OCI-LY7 (cell line): ENCODE measurements around the gene GGTA1. TPM values are rescaled to one million over a fixed set of nuclear protein-coding genes. Genes with fewer than 3 reads are reported as not detected.
"Not testable (repeated sequence)": the region's sequence is repeated elsewhere in the genome, so short reads cannot be mapped to it uniquely, and the experiment has no call there.

Experiments
- BruUV-seq: library from RNA; stranded (reverse); fragments of 400-500 nt; replicated peaks from 2 replicates; lab custom pipeline; 2021; lab: Mats Ljungman, UMichigan
- CTCF ChIA-PET: fragments of 300-600 bp; sonication (Branson Sonifier 250); formaldehyde crosslinking; loops from one replicate; lab custom pipeline; 2022; ENCODE audit warnings: antibody characterized with exemption; ENCODE audit not compliant: unreplicated experiment; lab: Charles Lee
- POLR2A ChIA-PET: fragments of 300-600 bp; sonication (Branson Sonifier 250); formaldehyde crosslinking; loops from one replicate; lab custom pipeline; 2022; ENCODE audit warnings: antibody characterized with exemption; lab: Charles Lee
- DNase-seq: peaks from one replicate; pipeline ENCODE4 v3.0.0-alpha.2; 2015; ENCODE audit warnings: low spot score
- H2AFZ ChIP-seq: fragments of 200-600 bp; sonication (generic), shearing (Covaris generic); 2 replicates; pipeline ENCODE4 v1.6.1; 2014; ENCODE audit warnings: mild to moderate bottlenecking, antibody characterized with exemption, low read length, moderate library complexity
- H3K27ac ChIP-seq: fragments of 200-600 bp; sonication (generic); 2 replicates; pipeline ENCODE4 v1.5.1; 2014; ENCODE audit warnings: mixed run types, low read depth, mild to moderate bottlenecking, moderate library complexity, low read length, inconsistent platforms; ENCODE audit not compliant: poor library complexity, severe bottlenecking
- H3K36me3 ChIP-seq: fragments of 200-600 bp; sonication (generic); 2 replicates; pipeline ENCODE4 v1.6.1; 2014; ENCODE audit warnings: mild to moderate bottlenecking, antibody characterized with exemption, low read length, moderate library complexity, mixed read lengths; ENCODE audit not compliant: insufficient read depth
- H3K4me1 ChIP-seq: fragments of 200-600 bp; sonication (generic); 2 replicates; pipeline ENCODE4 v1.5.1; 2014; ENCODE audit warnings: mild to moderate bottlenecking, low read length; ENCODE audit not compliant: insufficient read depth, poor library complexity, severe bottlenecking
- H3K4me2 ChIP-seq: fragments of 200-600 bp; sonication (generic); 2 replicates; pipeline ENCODE4 v1.6.1; 2014; ENCODE audit warnings: mild to moderate bottlenecking, low read length
- H3K4me3 ChIP-seq: fragments of 200-600 bp; sonication (generic); 2 replicates; pipeline ENCODE4 v1.5.1; 2014; ENCODE audit warnings: mild to moderate bottlenecking, low read depth, low read length; ENCODE audit not compliant: poor library complexity, severe bottlenecking
- H3K79me2 ChIP-seq: fragments of 200-600 bp; sonication (generic); 2 replicates; pipeline ENCODE4 v1.6.1; 2016; ENCODE audit warnings: low read depth, mild to moderate bottlenecking, low read length, moderate library complexity, mixed read lengths; ENCODE audit not compliant: insufficient read depth
- H3K9me2 ChIP-seq: fragments of 200-600 bp; sonication (generic); 2 replicates; pipeline ENCODE4 v1.6.1; 2016; ENCODE audit warnings: mild to moderate bottlenecking, low read length, mixed read lengths; ENCODE audit not compliant: insufficient read depth
- H3K9me3 ChIP-seq: fragments of 200-600 bp; sonication (generic); 2 replicates; pipeline ENCODE4 v1.6.1; 2014; ENCODE audit warnings: mild to moderate bottlenecking, mixed run types, low read length, mixed read lengths
- H4K20me1 ChIP-seq: fragments of 200-600 bp; sonication (generic); 2 replicates; pipeline ENCODE4 v1.6.1; 2014; ENCODE audit warnings: mild to moderate bottlenecking, antibody characterized with exemption, low read length, moderate library complexity, mixed read lengths; ENCODE audit not compliant: insufficient read depth
- EZH2phosphoT487 ChIP-seq: fragments of 200-600 bp; sonication (generic); IDR thresholded peaks from 2 replicates; pipeline ENCODE4 v1.6.1; 2018; ENCODE audit warnings: low read depth, borderline replicate concordance, mild to moderate bottlenecking, mixed run types, antibody characterized with exemption, low read length, moderate library complexity, mixed read lengths
- intact Hi-C: fragments of 100-400 bp; cut with micrococcal nuclease; formaldehyde crosslinking; loops from one replicate; pipeline ENCODE4 v1.10.0; 2022; ENCODE audit not compliant: unreplicated experiment
- total RNA-seq, 2 experiments: library from RNA; depleted of rRNA in 1 of 2; stranded (reverse); fragments of >200 nt in 1 of 2; shearing (Covaris generic) in 1 of 2; gene quantifications; 2 replicates each; pipeline ENCODE4 v1.2.3, GENCODE V29; 2014 to 2022
- TF ChIP-seq, protein P1 (sequence below): fragments of 200-600 bp; sonication (generic); conservative IDR thresholded peaks from 2 replicates; pipeline ENCODE4 v1.5.1; 2014; ENCODE audit warnings: mild to moderate bottlenecking, antibody characterized with exemption, low read length, moderate library complexity, mixed read lengths

The GGTA1 gene
- total RNA-seq, 2 experiments from 2014 or later: not detected

DNA sequence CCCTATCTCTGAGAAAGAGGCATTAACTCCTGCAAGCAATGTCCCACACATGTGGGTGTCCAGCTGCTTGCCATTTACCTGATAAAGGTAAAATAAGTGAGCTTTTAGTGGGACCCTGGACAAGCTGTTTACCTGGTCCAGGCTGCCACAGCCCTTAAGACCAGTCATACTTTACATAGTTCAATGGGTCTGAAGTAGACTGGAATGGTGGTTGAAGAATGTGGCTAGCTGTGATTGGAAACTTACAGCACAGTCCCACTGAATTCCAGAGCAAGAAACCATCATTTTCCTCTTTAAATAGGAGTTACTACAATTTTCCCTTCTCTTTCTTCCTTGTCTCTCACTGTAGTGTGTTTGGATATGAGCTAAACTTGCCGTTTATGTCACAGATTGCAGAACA is 60.6 kb downstream of the GGTA1 start:
- Histone ChIP-seq H3K4me3 (no peak overlapping the region), H3K4me1 (no peaks in the 10 kb centered on the region), H3K4me2 (no peak overlapping the region), H3K9me2 (no peaks in the 10 kb centered on the region), H2AFZ (no peak overlapping the region), H3K36me3 (no peaks in the 10 kb centered on the region), H3K79me2 (no peaks in the 10 kb centered on the region), H3K27ac (no peak overlapping the region), H4K20me1 (no peaks in the 10 kb centered on the region), H3K9me3 (no peaks in the 10 kb centered on the region)
- ChIA-PET CTCF (no interaction called here), POLR2A (interaction anchor here (0.7 kb wide), 1 partner anchor 638 kb away, joined by 3 read pairs; no protein-coding TSS in a partner anchor)
- BruUV-seq: no TSS peak
- no peak for TF ChIP-seq EZH2phosphoT487
- TF ChIP-seq, protein P1, sequence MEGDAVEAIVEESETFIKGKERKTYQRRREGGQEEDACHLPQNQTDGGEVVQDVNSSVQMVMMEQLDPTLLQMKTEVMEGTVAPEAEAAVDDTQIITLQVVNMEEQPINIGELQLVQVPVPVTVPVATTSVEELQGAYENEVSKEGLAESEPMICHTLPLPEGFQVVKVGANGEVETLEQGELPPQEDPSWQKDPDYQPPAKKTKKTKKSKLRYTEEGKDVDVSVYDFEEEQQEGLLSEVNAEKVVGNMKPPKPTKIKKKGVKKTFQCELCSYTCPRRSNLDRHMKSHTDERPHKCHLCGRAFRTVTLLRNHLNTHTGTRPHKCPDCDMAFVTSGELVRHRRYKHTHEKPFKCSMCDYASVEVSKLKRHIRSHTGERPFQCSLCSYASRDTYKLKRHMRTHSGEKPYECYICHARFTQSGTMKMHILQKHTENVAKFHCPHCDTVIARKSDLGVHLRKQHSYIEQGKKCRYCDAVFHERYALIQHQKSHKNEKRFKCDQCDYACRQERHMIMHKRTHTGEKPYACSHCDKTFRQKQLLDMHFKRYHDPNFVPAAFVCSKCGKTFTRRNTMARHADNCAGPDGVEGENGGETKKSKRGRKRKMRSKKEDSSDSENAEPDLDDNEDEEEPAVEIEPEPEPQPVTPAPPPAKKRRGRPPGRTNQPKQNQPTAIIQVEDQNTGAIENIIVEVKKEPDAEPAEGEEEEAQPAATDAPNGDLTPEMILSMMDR: no peak
- intact Hi-C loops: loop anchor here (5.0 kb wide), 1 partner anchor 617 kb away; no protein-coding TSS in a partner anchor
- no peak for DNase-seq

DNA sequence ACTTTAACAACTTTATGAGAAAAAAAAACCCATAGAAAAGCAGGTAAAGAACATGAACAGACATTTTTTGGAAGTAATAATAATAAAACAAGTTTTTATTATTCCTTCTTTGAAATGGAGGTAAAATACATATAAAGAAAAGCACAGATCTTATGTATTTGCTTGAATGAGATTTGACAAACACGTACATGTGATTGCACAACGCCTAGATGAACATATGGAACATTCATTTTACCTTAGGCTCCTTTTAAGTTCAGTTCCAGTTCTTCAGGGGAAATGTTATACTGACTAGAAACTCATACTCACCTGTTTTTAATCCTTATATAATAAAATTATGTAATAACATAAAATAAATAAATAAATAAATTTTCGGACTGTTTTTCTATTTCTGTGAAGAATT is 61.8 kb downstream of the GGTA1 start:
- H2AFZ ChIP-seq: no peak overlapping the region
- no peak overlapping the region for H3K27ac ChIP-seq
- no peaks in the 10 kb centered on the region for H4K20me1 ChIP-seq
- H3K9me3 ChIP-seq: no peaks in the 10 kb centered on the region
- DNase-seq: no peak
- H3K36me3 ChIP-seq: no peaks in the 10 kb centered on the region
- CTCF ChIA-PET: no interaction called here
- TF ChIP-seq, protein P1: no peak
- POLR2A ChIA-PET: no interaction called here
- H3K4me3 ChIP-seq: no peak overlapping the region
- no peaks in the 10 kb centered on the region for H3K9me2 ChIP-seq
- BruUV-seq: no TSS peak
- no peak overlapping the region for H3K4me2 ChIP-seq
- H3K4me1 ChIP-seq: no peaks in the 10 kb centered on the region
- H3K79me2 ChIP-seq: no peaks in the 10 kb centered on the region
- intact Hi-C loops: loop anchor here (5.0 kb wide), 1 partner anchor 616 kb away; no protein-coding TSS in a partner anchor

DNA sequence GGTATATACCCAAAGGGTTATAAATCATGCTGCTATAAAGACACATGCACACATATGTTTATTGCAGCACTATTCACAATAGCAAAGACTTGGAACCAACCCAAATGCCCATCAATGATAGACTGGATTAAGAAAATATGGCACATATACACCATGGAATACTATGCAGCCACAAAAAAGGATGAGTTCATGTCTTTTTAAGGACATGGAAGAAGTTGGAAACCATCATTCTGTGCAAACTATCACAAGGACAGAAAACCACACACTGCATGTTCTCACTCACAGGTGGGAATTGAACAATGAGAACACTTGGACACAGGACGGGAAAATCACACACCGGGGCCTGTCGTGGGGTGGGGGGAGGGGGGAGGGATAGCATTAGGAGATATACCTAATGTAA is 62.6 kb downstream of the GGTA1 start:
- H3K4me3 ChIP-seq, H3K4me2 ChIP-seq, H4K20me1 ChIP-seq, H3K79me2 ChIP-seq, POLR2A ChIA-PET, H3K36me3 ChIP-seq, DNase-seq, H3K27ac ChIP-seq, BruUV-seq, H3K9me3 ChIP-seq, H3K4me1 ChIP-seq, CTCF ChIA-PET, H2AFZ ChIP-seq, H3K9me2 ChIP-seq: not testable (repeated sequence)
- intact Hi-C loops: loop anchor here (5.0 kb wide), 1 partner anchor 615 kb away; no protein-coding TSS in a partner anchor
